ENCODE data around the gene SLC5A10. TPM values are rescaled to one million over a fixed set of nuclear protein-coding genes. Genes with fewer than 3 reads are reported as not detected.
A peak's percentile ranks its signal among the peaks of the same experiment; 100 is the strongest.

The SLC5A10 gene
- total and polyA plus RNA-seq, 2 experiments from 2014 or later, result 0.10 TPM; not detected in 1

- no peak overlapping the region for H3K27ac ChIP-seq (ENCODE audit: low read depth)
- no peaks in the 10 kb centered on the region for H3K9me3 Mint-ChIP-seq
- TF ChIP-seq EZH2 (IDR thresholded peaks at IDR 0.05; ENCODE audit: low read depth, unreplicated experiment) (no peak), ZNF114 (CRISPR knock-in tag; IDR thresholded peaks at IDR 0.05) (no peak), ZNF462 (CRISPR knock-in tag; IDR thresholded peaks at IDR 0.05) (no peak), REST (IDR thresholded peaks at IDR 0.05; ENCODE audit: unreplicated experiment) (no peak), EZH2phosphoT487 (IDR thresholded peaks at IDR 0.05; ENCODE audit: unreplicated experiment) (no peak), CTCF (conservative IDR thresholded peaks at IDR 0.05; ENCODE audit: low read depth in 2 of 2) (no peak), JUNB (IDR thresholded peaks at IDR 0.05; ENCODE audit: unreplicated experiment) (no peak), POLR2AphosphoS5 (IDR thresholded peaks at IDR 0.05; ENCODE audit: low read depth) (no peak), ZNF331 (CRISPR knock-in tag; IDR thresholded peaks at IDR 0.05; ENCODE audit: low read depth) (no peak), CREB1 (CRISPR knock-in tag; IDR thresholded peaks at IDR 0.05; ENCODE audit: low read depth) (no peak), ETS1 (IDR thresholded peaks at IDR 0.05) (no peak), NANOG (IDR thresholded peaks at IDR 0.05; ENCODE audit: borderline replicate concordance) (no peak), STAT1 (IDR thresholded peaks at IDR 0.05; ENCODE audit: unreplicated experiment) (no peak)
- H3K4me1 ChIP-seq (ENCODE audit: insufficient read depth), result no peaks in the 10 kb centered on the region
- no peaks in the 10 kb centered on the region for H3K79me2 ChIP-seq (replicated peaks; ENCODE audit: insufficient read depth)
- H3K9me2 ChIP-seq (ENCODE audit: insufficient read depth), result no peaks in the 10 kb centered on the region
- no peaks in the 10 kb centered on the region for H3K27me3 ChIP-seq (ENCODE audit: insufficient read depth)
- H4K20me1 ChIP-seq (replicated peaks; ENCODE audit: insufficient read depth), result no peaks in the 10 kb centered on the region
- H3K4me2 ChIP-seq, result no peak overlapping the region
- H3K4me3 ChIP-seq, result no peak overlapping the region
- peaks cover 7% of the 10 kb centered on the region for H3K27me3 Mint-ChIP-seq (ENCODE audit: insufficient read depth, low read depth, poor library complexity)
- DNase-seq (ENCODE audit: low spot score) (no peak), ATAC-seq (no peak)
- H3K27ac Mint-ChIP-seq, result 0 out of 2 replicates have a peak overlapping the region, but pooled peaks have one; percentile 37
- no peaks in the 10 kb centered on the region for H3K36me3 ChIP-seq (ENCODE audit: insufficient read depth)
- no peak overlapping the region for H2AFZ ChIP-seq
- H3F3A ChIP-seq (replicated peaks; ENCODE audit: low read depth), result no peaks in the 10 kb centered on the region
- H3K4me3 Mint-ChIP-seq, result no peak overlapping the region; the same call in 2 of the 3 replicates
- peaks cover 15% of the 10 kb centered on the region for H3K4me1 Mint-ChIP-seq
- no peaks in the 10 kb centered on the region for H3K36me3 Mint-ChIP-seq (ENCODE audit: low read depth)
Observed at GRCh38 chr17:19015428-19015827, 63.5 kb downstream of the SLC5A10 start.

Measured in GM23338 (cell line).